ENCODE measurements around the gene ACD. TPM values are rescaled to one million over a fixed set of nuclear protein-coding genes. Genes with fewer than 3 reads are reported as not detected.
A peak's percentile ranks its signal among the peaks of the same experiment; 100 is the strongest.

ACD gene
- total and polyA plus RNA-seq, 9 of the 15 experiments (the other 6 are each of a cell fraction or from before 2014, with no cell fraction given) = 4.2 to 47.4 (median 19.2) TPM

- TF ChIP-seq CEBPZ (IDR thresholded peaks at IDR 0.05; ENCODE audit: borderline replicate concordance, low read depth, low read length) (no peak), ZC3H8 (IDR thresholded peaks at IDR 0.05) (no peak), E2F6 (IDR thresholded peaks at IDR 0.05; ENCODE audit: borderline replicate concordance in 1 of 2, extremely low read depth in 1 of 2, insufficient read depth in 1 of 2, insufficient read length in 1 of 2, low read depth in 1 of 2, low read length in 1 of 2, poor library complexity in 1 of 2, severe bottlenecking in 1 of 2) (peak; percentile 5 to 18), CEBPB (tag; IDR thresholded peaks at IDR 0.05) (0 out of 2 replicates have a peak, but pooled peaks have one; percentile 12), ZNF354B (CRISPR knock-in tag; IDR thresholded peaks at IDR 0.05) (no peak), SNRNP70 (optimal IDR thresholded peaks at IDR 0.05; ENCODE audit: low read depth, low read length) (no peak), BACH1 (tag; IDR thresholded peaks at IDR 0.05) (no peak), KDM2B (CRISPR knock-in tag; IDR thresholded peaks at IDR 0.05) (peak; percentile 72; the same call in 1 of the 2 replicates), ZBTB43 (CRISPR knock-in tag; IDR thresholded peaks at IDR 0.05) (no peak), HDAC6 (IDR thresholded peaks at IDR 0.05; ENCODE audit: low read depth, low read length) (no peak), ARID4B (CRISPR knock-in tag; IDR thresholded peaks at IDR 0.05) (0 out of 2 replicates have a peak, but pooled peaks have one; percentile 37)
Measured at GRCh38 chr16:67666032-67666551, 6.0 kb upstream of the ACD start (continued).

Measured in K562 (cell line).